GM23248 (cell line): ENCODE results near the gene IAH1. TPM values are rescaled to one million over a fixed set of nuclear protein-coding genes. Genes with fewer than 3 reads are reported as not detected.

Experiments used
- DNase-seq: peaks from one replicate; pipeline ENCODE4 v3.0.0-alpha.2; 2015
- H2AFZ ChIP-seq: fragments of 200-600 bp; sonication (generic); 2 replicates; pipeline ENCODE4 v1.6.1; 2016; ENCODE audit warnings: antibody characterized with exemption
- H3F3A ChIP-seq: fragments of 200-600 bp; sonication (generic); 2 replicates; pipeline ENCODE4 v1.6.1; 2016; ENCODE audit warnings: mild to moderate bottlenecking, antibody characterized with exemption, mixed run types; ENCODE audit not compliant: insufficient read depth
- H3K27ac ChIP-seq: fragments of 200-600 bp; sonication (generic); 2 replicates; pipeline ENCODE4 v1.5.1; 2016; ENCODE audit warnings: mild to moderate bottlenecking
- H3K27me3 ChIP-seq: fragments of 200-600 bp; sonication (generic); replicated peaks from 2 replicates; pipeline ENCODE4 v1.6.1; 2016; ENCODE audit warnings: mild to moderate bottlenecking; ENCODE audit not compliant: insufficient read depth
- H3K36me3 ChIP-seq: fragments of 200-600 bp; sonication (generic); 2 replicates; pipeline ENCODE4 v1.6.1; 2016; ENCODE audit warnings: low read depth, mild to moderate bottlenecking
- H3K4me1 ChIP-seq: fragments of 200-600 bp; sonication (generic); 2 replicates; pipeline ENCODE4 v1.6.1; 2016; ENCODE audit warnings: mild to moderate bottlenecking; ENCODE audit not compliant: insufficient read depth
- H3K4me2 ChIP-seq: fragments of 200-600 bp; sonication (generic); one replicate; pipeline ENCODE4 v1.6.1; 2016; ENCODE audit warnings: mild to moderate bottlenecking; ENCODE audit not compliant: unreplicated experiment
- H3K4me3 ChIP-seq: fragments of 200-600 bp; sonication (generic); 2 replicates; pipeline ENCODE4 v1.5.1; 2016; ENCODE audit warnings: mild to moderate bottlenecking
- H3K79me2 ChIP-seq: fragments of 200-600 bp; sonication (generic); 2 replicates; pipeline ENCODE4 v1.6.1; 2016; ENCODE audit warnings: mild to moderate bottlenecking; ENCODE audit not compliant: insufficient read depth
- H3K9ac ChIP-seq: fragments of 200-600 bp; sonication (generic); 2 replicates; pipeline ENCODE4 v1.6.1; 2016; ENCODE audit warnings: mild to moderate bottlenecking
- H3K9me2 ChIP-seq: fragments of 200-600 bp; sonication (generic); 2 replicates; pipeline ENCODE4 v1.6.1; 2016; ENCODE audit warnings: mixed run types, mild to moderate bottlenecking, moderate library complexity; ENCODE audit not compliant: insufficient read depth
- H3K9me3 ChIP-seq: fragments of 200-600 bp; sonication (generic); one replicate; pipeline ENCODE4 v1.6.1; 2017; ENCODE audit warnings: low read depth
- H4K20me1 ChIP-seq: fragments of 200-600 bp; sonication (generic); 2 replicates; pipeline ENCODE4 v1.6.0; 2016; ENCODE audit not compliant: insufficient read depth
- EZH2 ChIP-seq: fragments of 200-600 bp; sonication (generic); IDR thresholded peaks from 2 replicates; pipeline ENCODE4 v1.6.1; 2018; ENCODE audit warnings: antibody characterized with exemption, mild to moderate bottlenecking; ENCODE audit not compliant: insufficient read depth, poor library complexity, severe bottlenecking
- EZH2phosphoT487 ChIP-seq: fragments of 200-600 bp; sonication (generic); IDR thresholded peaks from 2 replicates; pipeline ENCODE4 v1.6.1; 2018; ENCODE audit warnings: antibody characterized with exemption, moderate library complexity, mild to moderate bottlenecking, low read depth; ENCODE audit not compliant: insufficient read depth
- WGBS, 2 experiments: methylation state at CpG; one replicate each; pipeline ENCODE4 v1.1.6; 2015 to 2017; ENCODE audit warnings: low lambda C conversion rate in 2 of 2, low coverage in 1 of 2; ENCODE audit errors: missing lambda C conversion rate in 2 of 2; 5-methylcytosine and 5-hydroxymethylcytosine counted together
- in situ Hi-C: fragments of 300-500 bp; cut with MboI; formaldehyde crosslinking; loops from 2 replicates; pipeline ENCODE4 v1.15.0; 2020
- polyA plus RNA-seq: library from polyadenylated mRNA; unstranded; fragments of >200 nt; fragmentation: Nextera tagmentation; extraction: Ambion mirVana; gene quantifications from 2 replicates; pipeline ENCODE4 v1.2.1, GENCODE V29; 2016
- total RNA-seq: library from RNA; depleted of rRNA; stranded (reverse); fragments of >200 nt; shearing (Covaris generic); gene quantifications from 2 replicates; pipeline ENCODE4 v1.2.3, GENCODE V29; 2014; rRNA removed

IAH1 gene, protein sequence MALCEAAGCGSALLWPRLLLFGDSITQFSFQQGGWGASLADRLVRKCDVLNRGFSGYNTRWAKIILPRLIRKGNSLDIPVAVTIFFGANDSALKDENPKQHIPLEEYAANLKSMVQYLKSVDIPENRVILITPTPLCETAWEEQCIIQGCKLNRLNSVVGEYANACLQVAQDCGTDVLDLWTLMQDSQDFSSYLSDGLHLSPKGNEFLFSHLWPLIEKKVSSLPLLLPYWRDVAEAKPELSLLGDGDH
- total RNA-seq = 62.9 and 81.5 TPM in 2 replicates
- 133 and 135 TPM in 2 replicates for polyA plus RNA-seq

DNA sequence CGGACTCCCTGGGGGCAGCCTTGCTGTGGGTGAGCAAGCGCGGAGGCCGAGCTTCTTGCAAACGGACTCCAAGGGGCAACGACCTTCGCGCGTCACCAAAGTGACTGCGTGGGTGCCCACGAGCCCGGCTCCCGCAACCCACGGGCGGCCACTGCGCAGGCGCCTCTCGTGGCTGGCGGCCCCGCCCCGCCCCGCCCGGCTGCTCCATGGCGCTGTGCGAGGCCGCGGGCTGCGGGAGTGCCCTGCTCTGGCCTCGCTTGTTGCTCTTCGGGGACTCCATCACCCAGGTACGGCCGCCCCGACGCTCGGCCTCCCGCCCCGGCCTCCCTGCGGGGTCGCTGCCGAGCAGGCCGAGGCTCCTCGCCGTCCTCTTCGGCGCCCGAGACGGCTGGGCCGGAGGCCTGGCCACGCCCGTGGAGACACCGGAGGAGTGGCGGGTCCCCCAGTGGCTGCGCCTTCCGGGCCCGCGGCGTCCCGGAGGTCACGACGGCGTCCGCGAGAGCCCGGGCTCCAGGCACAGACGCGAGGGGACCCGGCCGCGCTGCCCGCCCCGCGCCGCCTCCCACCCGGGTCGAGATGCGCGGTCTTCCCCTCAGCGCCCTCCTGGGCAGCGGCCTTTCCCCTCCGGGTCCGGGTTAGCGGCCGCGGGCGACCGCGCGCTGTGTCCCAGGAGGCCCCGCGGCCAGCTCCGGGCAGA lies at the start of gene IAH1:
TSS of gene IAH1 (plus strand) at position 191 of the 697 bp plus-strand sequence. CDS start at position 207, 16 bp downstream.
- no peak for TF ChIP-seq EZH2phosphoT487
- no peak for TF ChIP-seq EZH2
- no peaks in the 10 kb centered on the region for H4K20me1 ChIP-seq
- peak within 1 kb of the TSS; percentile 87 for H2AFZ ChIP-seq
- H3K4me1 ChIP-seq = peaks cover 16% of the 10 kb centered on the region
- H3K36me3 ChIP-seq = peaks cover 12% of the 10 kb centered on the region; the same call in 1 of the 2 replicates
- H3K79me2 ChIP-seq = peaks cover 44% of the 10 kb centered on the region
- H3K9ac ChIP-seq = peak within 1 kb of the TSS; percentile 95
- in situ Hi-C loops = no loop called here
- H3K27ac ChIP-seq = peak within 1 kb of the TSS; percentile 90
- H3K4me3 ChIP-seq = peak within 1 kb of the TSS; percentile 90
- WGBS, 2 experiments = 1 to 3% methylated on average over 22 to 81 of the region's 91 CpGs
- H3K9me2 ChIP-seq = no peaks in the 10 kb centered on the region
- no peaks in the 10 kb centered on the region for H3K9me3 ChIP-seq
- H3K27me3 ChIP-seq = no peaks in the 10 kb centered on the region
- DNase-seq = peak; percentile 77
- peak within 1 kb of the TSS; percentile 93 for H3K4me2 ChIP-seq
- H3F3A ChIP-seq = peaks cover 18% of the 10 kb centered on the region

- no peaks in the 10 kb centered on the region for H3K27me3 ChIP-seq
- H3K36me3 ChIP-seq = peaks cover 30% of the 10 kb centered on the region
- H3K27ac ChIP-seq = peak overlapping the region; percentile 41
- no peaks in the 10 kb centered on the region for H3K9me2 ChIP-seq
- in situ Hi-C loops = no loop called here
- peak overlapping the region; percentile 23 for H3K4me2 ChIP-seq
- no peaks in the 10 kb centered on the region for H3K9me3 ChIP-seq
- TF ChIP-seq EZH2phosphoT487 = no peak
- TF ChIP-seq EZH2 = no peak
- H4K20me1 ChIP-seq = no peaks in the 10 kb centered on the region
- peaks cover 37% of the 10 kb centered on the region for H3K79me2 ChIP-seq
- WGBS, 2 experiments = 76 to 81% methylated on average over 5 of the region's 5 CpGs
- peak overlapping the region; percentile 49; the same call in 1 of the 2 replicates for H2AFZ ChIP-seq
- no peak overlapping the region for H3K9ac ChIP-seq
- no peak overlapping the region for H3K4me3 ChIP-seq
- peaks cover 37% of the 10 kb centered on the region for H3K4me1 ChIP-seq
- H3F3A ChIP-seq = peaks cover 28% of the 10 kb centered on the region
- peak; percentile 49 for DNase-seq
Observed at GRCh38 chr2:9428965-9429577, 45.3 kb upstream of the IAH1 start.

- DNase-seq = peak; percentile 70
- Histone ChIP-seq H3K9me2 (no peaks in the 10 kb centered on the region), H3K79me2 (peaks cover 21% of the 10 kb centered on the region), H3K4me1 (peaks cover 30% of the 10 kb centered on the region), H3K4me2 (peak overlapping the region; percentile 38), H3K9me3 (no peaks in the 10 kb centered on the region), H3F3A (peaks cover 28% of the 10 kb centered on the region), H3K9ac (no peak overlapping the region), H3K36me3 (peaks cover 30% of the 10 kb centered on the region), H3K27ac (peak overlapping the region; percentile 22; the same call in 1 of the 2 replicates), H3K4me3 (0 out of 2 replicates have a peak overlapping the region, but pooled peaks have one; percentile 11), H2AFZ (no peak overlapping the region), H3K27me3 (no peaks in the 10 kb centered on the region), H4K20me1 (no peaks in the 10 kb centered on the region)
- 53 to 64% methylated on average over 2 of the region's 2 CpGs for WGBS, 2 experiments
- in situ Hi-C loops = no loop called here
- TF ChIP-seq EZH2 (no peak), EZH2phosphoT487 (no peak)
Observed at GRCh38 chr2:9430316-9431293, 43.7 kb upstream of the IAH1 start.

DNA sequence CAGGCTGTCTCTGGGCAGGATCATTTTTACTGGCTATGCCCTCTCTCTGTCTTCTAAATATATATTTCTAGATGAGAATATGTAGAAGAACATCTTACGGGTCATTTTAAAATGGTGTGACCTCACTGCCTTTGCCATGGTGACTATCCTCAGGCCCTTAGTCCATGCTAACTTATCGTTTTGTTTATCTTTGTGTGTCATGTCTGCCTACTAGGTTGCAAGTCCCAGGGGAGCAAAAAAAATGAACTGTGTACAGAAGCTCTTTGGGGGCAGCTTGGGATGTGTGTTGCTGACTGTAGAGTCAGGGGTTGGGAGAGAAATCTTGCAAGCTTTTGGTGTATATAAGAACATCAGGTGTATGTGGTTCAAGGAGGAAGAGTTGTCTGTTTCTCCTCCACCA lies 39.9 kb upstream of the IAH1 start:
- no peaks in the 10 kb centered on the region for H3K9me3 ChIP-seq
- peaks cover 26% of the 10 kb centered on the region for H3F3A ChIP-seq
- H3K4me1 ChIP-seq = peaks cover 22% of the 10 kb centered on the region
- H4K20me1 ChIP-seq = no peaks in the 10 kb centered on the region
- TF ChIP-seq EZH2 = no peak
- no peak for TF ChIP-seq EZH2phosphoT487
- peak; percentile 38 for DNase-seq
- H3K9ac ChIP-seq = no peak overlapping the region
- no peak overlapping the region for H3K27ac ChIP-seq
- no peak overlapping the region for H3K4me2 ChIP-seq
- in situ Hi-C loops = no loop called here
- no peak overlapping the region for H2AFZ ChIP-seq
- H3K9me2 ChIP-seq = no peaks in the 10 kb centered on the region
- no peak overlapping the region for H3K4me3 ChIP-seq
- H3K27me3 ChIP-seq = no peaks in the 10 kb centered on the region
- 53 to 65% methylated on average over 2 of the region's 2 CpGs for WGBS, 2 experiments
- H3K36me3 ChIP-seq = peaks cover 47% of the 10 kb centered on the region
- H3K79me2 ChIP-seq = no peaks in the 10 kb centered on the region; the same call in 1 of the 2 replicates
